CD4-positive, alpha-beta T cell treated with Interleukin-1 beta for 1 hour (primary cell): ENCODE results near the gene RNF126.
"Not testable (repeated sequence)": the region's sequence is repeated elsewhere in the genome, so short reads cannot be mapped to it uniquely, and the experiment has no call there.

Source experiments
- DNase-seq, 2 donors: peaks; one replicate each; pipeline ENCODE4 v3.0.0-alpha.2; 2020 to 2022

RNF126 gene

DNA sequence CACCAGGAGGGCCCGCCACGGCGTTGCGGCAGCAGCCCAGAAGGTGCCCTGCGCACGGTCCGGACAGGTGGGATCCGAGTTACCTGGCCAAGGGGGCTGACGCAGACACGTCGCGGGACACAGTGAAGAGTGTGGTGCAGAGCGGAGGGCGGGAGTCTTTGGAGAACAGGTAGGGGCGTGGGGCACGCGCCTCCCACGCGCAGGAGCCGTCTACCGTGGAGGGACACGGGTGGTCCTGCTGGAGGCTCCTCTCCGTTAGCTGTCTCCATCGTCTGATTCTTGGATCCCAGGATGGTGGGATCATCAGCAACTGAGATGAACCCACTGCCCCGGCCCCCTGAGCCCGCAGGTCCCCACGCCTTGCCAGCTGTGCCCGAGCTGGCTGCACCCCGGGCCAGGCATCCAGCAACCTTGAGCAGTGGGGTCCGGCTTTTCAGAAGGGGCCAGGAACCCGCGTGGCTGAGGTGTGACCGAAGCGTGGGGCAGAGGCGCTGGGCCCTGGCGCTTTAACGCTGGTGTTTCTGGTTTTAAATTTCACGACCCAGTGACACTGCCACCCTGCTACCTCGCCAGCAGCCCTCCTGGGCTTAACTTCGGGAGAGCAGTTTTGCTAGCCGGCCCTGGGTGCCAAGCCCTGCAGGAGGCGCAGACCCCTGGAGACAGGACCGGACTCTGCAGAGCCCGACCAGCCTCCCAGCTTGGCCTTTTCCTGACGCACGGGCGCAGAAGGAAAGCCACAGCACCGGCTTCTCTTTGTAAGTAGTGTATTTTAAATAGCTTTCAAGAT lies 16.0 kb downstream of the RNF126 start:
- no peak for DNase-seq

DNA sequence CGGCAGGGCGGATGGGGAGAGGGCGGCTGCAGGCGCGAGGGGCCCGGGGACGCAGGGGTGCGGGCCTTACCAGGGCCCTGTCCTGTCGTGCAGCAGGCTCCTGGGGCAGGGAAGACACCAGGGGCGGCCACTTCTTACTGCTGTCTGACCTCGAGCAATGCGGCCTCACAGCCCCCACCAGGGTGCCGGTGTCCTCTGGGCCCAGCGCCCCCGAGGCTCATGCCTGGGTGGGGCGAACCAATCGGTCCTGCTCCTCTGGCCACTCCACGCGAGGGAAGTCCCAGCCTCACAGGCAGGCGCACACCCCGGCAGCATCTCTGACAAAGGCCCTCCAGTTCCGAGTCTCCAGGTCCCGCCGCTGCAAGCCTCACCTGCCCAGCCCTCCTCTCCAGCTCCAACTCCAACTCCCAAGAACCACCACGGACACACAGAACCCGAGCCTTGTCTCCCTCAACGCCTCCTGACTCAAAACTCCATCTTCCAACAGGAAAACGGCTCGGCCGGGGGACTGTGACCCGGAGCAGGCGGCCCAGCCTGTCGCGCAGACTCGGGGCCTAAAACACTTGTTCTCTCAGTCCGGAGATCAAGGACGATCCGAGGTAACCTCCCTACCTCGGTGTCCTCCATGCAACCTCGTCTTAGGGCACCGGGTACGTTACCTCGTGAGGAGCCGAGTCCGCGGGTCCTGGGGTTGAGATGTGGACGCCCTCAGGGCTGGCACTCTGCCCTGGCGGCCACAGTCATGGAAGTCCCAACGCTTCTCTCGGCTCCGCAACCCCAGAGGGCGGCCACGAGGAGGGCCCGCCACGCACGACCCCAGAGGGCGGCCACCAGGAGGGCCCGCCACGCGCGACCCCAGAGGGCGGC lies 16.9 kb downstream of the RNF126 start:
- no peak for DNase-seq

DNA sequence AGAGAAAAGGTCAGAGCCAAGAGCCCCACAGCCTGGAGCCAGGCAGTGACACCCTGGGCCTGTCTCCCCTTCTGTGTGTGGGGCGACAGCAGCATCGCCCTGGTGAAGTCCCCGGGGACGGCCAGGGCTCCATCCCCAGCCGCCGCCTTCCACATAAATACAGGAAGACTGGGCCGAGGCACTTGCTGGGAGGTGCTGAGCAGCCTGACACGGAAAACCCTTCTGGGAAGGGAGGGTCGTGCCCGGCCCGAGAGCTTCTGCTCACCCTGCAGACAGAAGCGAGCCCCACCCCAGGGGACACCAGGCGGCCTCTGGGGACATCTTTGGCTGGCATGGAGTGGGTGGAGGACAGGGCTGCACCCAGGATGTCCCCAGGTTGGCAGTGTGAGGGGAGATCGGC lies 18.2 kb downstream of the RNF126 start:
- DNase-seq: no peak

DNA sequence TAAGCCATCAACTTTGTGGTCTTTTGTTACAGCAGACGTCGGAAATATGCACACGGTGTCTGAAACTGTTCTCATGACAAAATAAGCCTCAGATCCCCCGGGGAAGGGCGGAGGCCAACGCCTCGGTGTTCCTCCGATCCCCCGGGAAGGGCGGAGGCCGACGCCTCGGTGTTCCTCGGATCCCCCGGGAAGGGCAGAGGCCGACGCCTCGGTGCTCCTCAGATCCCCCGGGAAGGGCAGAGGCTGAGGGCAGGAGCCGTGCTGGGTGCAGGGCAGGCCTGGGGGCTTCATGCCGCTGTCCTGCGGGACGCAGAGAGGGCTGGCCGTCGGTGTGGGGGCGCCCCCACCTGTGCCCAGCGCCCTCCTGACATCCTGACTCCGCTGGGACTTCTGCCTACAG lies 18.7 kb downstream of the RNF126 start:
- no peak for DNase-seq

DNA sequence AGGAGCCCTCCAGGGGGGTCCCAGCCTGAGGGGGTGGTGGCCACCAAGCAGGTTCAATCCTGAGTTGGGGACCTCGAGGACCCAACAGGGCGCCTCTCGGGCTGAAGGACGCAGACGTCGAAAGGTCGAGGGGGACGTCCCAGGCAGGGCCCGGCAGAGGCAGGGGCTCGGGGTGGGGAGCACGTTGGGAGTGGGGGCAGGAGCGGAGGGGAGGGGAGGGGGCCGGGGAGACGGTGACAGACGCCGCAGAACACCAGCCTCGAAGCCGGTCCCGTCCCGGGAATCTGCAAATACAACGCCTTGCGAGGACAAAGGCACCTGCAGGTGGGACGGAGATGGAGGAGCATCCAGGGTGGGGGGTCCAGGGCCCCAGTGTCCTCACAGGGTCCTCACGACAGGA lies 19.3 kb downstream of the RNF126 start:
- DNase-seq: no peak

DNA sequence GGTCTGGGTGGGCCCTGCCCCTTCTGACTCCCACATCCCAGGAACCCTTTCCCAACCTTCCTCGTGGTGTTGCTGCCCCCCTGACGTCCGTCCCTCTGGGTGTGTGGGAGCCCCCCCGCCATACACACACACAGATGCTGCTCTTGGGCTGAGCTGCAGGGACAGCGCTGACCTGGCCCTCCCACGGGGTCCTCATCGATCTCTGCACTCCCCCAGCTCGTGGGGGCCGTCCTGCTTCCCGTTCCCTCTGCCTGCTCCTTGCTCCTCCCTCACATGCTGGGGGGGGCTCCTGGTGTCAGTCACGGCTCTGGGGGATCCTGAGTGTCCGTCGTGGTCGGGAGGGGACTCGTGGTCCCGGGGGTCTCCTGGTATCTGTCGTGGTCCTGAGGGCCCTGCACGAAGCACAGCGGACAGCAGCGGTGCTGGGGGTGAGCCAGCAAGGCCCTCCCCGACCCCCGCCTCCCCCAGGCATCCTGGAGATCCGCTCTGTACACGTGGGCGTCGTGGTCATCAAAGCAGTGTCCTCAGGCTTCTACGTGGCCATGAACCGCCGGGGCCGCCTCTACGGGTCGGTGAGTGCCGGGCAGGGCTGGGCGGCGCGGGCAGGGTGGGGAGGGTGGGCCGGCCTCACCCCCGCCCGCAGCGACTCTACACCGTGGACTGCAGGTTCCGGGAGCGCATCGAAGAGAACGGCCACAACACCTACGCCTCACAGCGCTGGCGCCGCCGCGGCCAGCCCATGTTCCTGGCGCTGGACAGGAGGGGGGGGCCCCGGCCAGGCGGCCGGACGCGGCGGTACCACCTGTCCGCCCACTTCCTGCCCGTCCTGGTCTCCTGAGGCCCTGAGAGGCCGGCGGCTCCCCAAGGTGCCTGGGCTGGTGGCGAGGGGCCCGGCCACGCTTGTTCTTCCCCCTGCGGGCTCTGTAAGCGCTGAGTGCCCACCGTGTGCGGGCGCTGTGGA lies 20.0 kb downstream of the RNF126 start:
- DNase-seq: no peak

DNA sequence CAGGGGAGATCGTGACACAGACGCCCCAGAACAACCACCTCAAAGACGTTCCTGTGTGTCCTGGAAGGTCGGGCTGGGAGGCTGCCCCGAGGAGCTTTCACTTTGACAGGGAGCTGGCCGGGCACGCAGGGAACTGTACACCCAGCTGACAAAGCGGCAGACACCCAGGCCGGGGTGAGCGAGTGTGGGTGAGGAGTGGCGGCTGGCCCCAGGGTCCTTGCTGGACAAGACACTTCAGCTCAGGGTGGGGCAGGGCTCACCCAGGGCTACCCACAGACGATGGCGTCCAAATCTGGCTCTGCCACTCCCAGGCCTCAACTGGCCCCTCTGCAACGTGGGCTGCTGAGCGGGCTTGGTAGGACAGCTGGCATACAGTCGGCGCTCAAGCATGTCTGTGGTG lies 21.3 kb downstream of the RNF126 start:
- no peak for DNase-seq

DNA sequence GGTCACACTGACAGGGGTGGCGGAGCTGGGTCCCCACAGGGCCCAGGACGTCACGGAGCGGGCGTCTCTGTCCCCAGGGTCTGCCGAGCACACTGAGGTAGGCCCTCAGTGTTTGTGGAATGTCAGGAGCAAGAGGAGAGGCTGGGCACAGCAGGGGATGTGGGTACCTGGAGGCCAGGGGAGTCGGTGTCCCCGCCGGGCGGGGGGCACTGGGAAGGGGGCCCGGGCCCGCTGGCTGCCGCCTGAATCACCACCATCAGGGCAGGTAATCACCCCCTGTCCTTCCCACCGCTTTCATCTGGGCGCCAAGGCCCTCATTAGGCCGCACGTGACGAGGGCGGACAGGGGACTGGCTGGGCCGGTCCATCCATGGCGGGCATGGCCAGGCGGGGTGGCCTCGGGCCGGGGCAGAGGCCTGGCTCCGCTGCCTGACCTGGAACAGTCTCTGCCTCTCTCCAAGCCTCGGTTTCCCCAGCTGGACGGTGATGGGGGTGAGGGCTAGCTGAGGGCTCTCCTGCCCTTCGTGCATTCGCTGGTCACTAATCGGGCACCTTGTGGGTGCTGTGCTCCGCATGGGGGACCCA lies 22.3 kb downstream of the RNF126 start:
- no peak for DNase-seq

DNA sequence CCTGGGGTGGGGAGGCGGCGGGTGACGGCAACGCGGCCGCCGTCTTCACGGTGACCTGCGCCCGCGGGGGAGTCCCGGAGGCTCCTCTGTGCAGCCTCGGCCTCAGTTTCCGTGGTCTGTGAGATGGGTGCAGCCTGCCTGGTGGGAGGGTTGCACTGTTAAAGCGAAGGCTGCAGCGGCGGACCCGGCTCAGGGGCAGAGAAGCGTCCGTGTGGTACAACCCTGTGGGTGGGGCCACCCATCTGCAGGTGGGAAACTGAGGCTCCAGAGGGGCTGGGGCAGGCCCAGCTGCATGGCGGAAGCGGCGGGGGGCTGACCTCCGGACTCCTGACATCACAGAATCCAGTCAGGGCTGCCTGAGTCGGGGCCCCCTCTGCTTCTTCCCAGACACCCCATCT lies 22.9 kb downstream of the RNF126 start:
- DNase-seq: no peak

DNA sequence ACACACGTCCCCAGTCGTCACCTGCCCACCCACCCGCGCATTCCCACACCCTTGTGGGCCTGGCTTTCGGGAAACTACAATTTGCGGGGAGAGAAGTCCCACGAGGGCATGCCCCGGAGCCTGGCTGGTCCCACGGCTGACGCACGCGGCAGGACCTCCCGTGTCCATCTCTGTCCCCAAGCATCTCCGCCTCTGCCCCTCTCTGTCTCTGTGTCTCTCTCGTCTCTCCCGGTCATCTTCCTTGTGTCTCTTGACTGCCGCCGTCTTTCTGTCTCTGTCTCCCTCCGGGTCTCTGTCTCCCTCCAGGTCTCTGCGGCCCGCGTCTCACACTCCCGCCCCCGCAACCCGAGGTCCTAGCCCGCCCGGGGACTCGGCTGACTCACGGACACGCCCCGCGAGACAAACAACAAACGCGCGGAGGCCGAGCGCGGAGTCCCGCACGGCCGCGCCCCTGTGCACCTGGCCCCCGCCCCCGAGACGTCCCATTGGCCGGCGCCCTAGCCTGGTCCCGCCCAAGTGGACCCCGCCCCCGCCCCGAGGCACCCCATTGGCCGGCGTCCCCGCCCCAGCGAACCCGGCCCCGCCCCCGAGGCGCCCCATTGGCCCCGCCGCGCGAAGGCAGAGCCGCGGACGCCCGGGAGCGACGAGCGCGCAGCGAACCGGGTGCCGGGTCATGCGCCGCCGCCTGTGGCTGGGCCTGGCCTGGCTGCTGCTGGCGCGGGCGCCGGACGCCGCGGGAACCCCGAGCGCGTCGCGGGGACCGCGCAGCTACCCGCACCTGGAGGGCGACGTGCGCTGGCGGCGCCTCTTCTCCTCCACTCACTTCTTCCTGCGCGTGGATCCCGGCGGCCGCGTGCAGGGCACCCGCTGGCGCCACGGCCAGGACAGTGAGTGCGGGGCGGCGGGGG lies 23.5 kb downstream of the RNF126 start, which contains the start of gene FGF22:
TSS of gene FGF22 (plus strand) at position 627 of the 908 bp plus-strand sequence. CDS start at position 674, 47 bp downstream.
- DNase-seq: peak; percentile 93 to 96

DNA sequence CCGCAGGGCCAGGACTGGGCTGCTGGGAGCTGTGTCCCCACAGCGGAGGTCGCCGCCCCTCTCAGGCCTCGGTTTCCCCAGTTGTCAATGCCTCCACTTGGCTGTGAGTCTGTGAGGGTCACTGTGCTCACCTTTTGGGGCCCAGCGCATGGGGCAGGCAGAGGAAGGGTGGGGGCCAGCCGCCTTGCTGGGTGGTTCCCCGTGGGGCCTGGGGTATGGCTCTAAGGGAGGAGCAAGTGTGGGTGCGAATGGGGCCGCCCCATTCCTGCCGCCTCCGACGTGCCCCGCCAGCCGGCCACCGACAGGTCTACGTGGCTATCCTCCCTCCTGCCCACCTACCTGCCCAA lies 24.1 kb downstream of the RNF126 start:
- DNase-seq: no peak

DNA sequence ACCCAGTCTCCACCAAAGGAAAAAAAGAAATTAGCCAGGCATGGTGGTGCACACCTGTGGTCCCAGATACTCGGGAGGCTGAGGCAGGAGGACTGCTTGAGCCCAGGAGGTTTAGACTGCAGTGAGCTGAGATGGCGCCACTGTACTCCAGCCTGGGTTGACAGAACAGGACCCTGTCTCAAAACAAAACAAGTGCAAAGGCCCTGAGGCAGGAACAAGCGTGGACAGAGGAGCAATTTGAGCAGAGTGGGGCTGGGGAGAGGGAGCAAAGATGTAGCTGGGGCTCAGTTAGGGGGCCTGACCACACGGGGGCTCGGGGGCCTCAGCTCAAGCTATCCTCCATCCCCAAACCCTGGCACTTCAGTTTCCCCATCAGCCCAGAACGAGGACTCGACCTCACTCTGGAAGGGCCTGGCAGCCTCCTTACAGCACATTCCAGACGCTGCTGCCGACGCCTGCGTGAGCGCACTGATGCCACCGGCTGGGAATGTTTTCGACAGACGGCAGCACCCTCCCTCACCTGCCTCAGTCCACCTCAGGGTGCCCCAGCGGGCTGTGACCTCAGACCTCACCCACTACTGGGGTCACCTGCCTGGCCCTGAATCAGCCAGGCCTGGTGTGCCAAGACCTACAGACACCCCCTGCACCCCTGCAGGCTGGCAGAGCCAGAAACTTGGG lies 27.9 kb downstream of the RNF126 start:
- DNase-seq: no peak

DNA sequence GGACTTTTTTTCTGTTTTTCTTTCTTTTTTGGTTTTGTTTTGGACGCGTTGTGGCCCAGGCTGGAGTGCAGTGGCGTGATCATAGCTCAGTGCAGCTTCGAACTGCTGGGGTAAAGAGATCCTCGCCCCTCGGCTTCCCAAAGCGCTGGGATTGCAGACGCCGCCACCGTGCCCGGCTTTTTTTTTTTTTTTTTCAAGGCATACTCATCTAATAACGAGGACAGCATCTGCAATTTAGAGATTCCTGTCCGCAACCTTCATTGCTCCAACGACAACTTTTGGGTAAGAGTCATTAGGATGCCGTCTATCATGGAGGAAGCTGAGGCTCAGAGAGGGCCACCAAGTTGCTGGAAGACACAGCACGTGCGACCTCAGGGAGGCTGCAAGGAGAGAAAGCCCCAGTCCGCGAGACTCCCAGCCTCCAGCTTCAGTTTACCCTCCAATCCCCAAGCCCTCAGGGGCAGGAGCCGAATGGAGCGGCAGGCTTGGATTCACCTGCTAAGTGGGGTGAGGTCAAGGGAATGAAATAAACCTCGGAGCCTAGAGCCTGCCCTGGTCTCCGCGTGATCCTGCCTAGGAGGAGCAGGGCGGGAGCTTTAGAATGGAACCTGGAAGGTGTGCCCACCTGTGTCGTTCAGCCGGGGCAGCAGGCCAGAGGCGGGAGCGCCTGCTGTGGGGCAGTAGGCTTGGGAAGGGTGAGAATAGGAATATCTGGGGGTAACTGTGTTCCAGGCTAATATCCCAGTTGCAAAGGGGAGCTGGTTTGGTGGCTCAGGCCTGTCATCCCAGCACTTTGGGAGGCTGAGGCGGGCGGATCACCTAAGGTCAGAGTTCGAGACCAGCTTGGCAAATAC lies 29.0 kb downstream of the RNF126 start:
- no peak for DNase-seq

DNA sequence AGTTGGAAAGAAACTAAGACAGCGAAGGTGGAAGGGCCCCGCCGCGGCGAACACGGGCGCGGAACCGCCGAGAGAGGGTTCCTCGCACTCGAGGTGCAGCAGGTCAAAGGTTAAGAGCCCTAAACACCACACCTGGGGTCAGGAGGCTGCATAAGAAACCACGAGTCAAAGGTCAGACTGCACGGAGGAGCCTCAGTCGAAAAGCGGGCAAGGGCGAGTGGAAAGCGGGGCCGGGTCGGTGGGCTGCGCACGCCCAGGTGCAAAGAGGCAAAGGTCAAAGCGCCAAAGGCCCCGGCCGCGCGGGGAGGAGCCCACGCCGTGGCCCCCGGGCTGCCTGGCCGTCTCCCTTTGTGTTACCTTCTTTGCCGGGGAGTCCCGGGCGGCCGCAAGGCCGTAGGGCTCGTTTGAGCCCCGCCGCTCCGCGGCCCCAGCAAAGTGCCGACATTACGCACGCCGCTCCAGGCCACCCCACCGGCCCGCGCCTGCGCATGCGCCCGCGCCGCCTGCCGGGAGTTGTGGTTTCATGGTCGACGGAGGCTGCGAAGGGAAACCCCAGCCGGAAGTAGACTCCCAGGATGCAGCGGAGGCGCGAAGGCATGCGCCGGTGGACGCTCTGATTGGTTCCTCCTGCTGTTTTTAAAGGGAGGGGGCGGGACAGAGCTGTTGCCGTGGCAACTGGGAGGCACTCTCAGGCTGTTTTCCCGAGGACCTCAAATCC lies 29.8 kb downstream of the RNF126 start, which contains the start of gene POLRMT:
TSS of gene POLRMT (minus strand) at position 470 of the 718 bp plus-strand sequence. CDS start at position 445, 25 bp downstream.
- DNase-seq: peak; percentile 97 to 98

DNA sequence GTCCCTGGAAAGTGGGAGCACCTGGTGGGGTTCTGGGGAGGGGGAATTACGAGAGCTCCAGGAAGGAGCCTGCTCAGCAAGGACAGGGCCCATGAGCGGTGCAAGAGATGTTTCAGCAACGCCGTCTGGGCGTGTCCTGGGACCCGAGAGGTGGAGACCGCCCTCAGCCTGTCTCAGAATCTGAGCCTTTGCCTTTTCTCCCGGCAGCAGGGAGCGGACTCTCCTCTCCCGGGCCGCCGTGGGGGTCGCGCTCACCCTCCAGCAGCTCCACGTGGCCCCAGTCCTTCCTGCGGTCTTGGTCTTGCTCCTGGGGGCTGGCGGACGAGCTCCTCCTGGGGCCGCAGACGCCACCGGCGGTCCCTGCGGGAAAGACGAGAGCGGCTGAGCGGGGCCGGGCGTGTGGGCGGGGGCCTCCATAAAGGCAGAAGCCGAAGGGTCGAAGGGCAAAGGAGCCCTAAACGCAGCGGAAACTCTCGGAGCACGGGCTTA lies 30.4 kb downstream of the RNF126 start:
- DNase-seq: no peak

DNA sequence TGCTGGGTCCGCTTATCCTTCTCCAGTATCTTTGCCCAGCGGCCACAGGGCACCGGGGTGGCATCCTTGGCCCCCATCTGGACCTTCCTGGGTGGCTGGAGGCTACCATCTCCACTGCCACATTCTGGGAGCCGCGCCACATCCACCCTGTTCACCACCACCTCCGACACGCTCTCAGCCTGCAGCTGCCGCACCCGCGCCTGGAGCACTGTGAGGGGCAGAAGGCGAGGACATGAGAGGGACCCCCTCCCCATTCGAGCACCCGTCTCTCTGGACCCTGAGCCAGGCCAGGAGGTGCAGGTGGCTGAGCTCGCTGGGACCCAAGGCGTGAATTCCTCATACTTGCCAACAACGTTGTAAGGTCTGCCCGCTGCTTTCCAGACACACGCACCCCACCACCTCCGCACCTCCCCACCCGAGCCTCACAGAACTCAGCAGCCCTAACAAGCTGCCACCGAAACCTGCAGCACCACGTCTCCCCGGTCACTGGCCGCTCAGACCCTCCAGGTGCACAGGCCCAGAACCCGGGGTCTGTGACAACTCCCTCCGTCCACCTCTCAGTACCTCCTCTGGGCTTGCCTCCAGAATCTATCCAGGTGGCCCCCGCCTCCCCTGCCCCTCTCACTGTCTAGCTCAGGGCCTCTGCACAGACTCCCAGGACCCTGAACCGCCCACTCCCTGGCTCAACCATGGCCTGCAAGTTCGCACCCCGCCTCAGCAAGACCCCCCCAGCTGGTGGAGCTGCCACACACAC lies 32.9 kb downstream of the RNF126 start:
- no peak for DNase-seq

DNA sequence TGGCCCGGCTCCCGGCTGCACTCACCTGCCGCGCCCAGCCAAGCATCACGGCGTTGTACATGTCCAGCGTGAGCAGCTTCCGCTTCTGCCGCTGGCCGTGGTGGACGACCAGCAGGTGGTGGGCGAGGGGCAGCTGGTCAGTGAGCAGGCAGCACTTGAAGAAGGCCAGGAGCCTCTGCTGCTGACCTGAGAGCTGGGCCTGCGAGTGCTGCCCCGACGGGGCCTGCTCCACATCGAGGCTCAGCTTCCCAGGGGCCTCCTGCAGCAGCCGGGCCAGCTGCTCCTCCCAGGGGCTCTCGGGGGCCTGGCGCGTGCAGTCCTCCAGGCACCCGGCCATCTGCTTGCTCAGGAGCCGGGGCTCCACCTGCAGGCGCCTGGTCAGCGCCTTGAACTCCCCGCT lies 33.5 kb downstream of the RNF126 start:
- DNase-seq: not testable (repeated sequence)

DNA sequence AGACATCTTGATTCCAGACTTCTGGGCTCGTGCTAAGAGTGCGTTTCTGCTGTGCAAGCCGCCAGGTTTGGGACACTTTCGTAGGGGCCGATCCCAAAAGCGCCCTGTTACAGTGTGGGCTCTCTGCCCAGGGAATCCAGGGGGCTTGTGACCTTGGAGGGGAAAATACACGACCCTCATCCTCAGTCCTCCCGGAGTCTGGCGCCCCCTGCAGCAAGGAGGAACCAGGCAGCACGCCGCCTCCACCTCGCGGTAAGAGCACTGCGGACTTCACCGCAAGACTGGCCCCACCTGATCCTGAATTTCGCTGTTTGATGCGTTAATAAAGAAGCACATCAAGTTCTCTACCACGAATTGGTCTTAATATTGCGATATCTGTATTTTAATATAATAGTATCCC lies 34.8 kb downstream of the RNF126 start:
- no peak for DNase-seq
